GM23338 (cell line): ENCODE results near the gene CNR1.

Experiments used
- CTCF ChIP-seq, 2 experiments: fragments of 200-600 bp in 1 of 2; sonication (generic) in 1 of 2; conservative IDR thresholded peaks; 2 replicates each; pipeline versions ENCODE4 v1.5.1 to v1.6.1; 2016 to 2017; ENCODE audit warnings: antibody characterized with exemption in 2 of 2, low read depth in 2 of 2, mild to moderate bottlenecking in 2 of 2, moderate library complexity in 1 of 2
- ETS1 ChIP-seq: IDR thresholded peaks from 2 replicates; pipeline ENCODE4 v1.6.1; 2016; ENCODE audit warnings: antibody characterized with exemption

- TF ChIP-seq ETS1, result no peak
- TF ChIP-seq CTCF (conservative IDR thresholded peaks at IDR 0.05; ENCODE audit: low read depth in 2 of 2), result 0 out of 4 replicates have a peak, but pooled peaks of 1 of the 2 experiments have one; percentile 0
Observed at GRCh38 chr6:88211446-88211845, 45.3 kb upstream of the CNR1 start.
